ENCODE data around the gene MYO18B.

Gene MYO18B

GRCh38 chr22:25748140-25748539, 6.2 kb downstream of the MYO18B start:
- H3K4me3 ChIP-seq (ENCODE audit: low read depth in 1 of 5, low read length in 5 of 5): no peak overlapping the region
- H3K9ac ChIP-seq (ENCODE audit: low read length in 5 of 5): peak overlapping the region in 1 of 5 donors; percentile 7
- peaks cover 0 to 12% (median 3%) of the 10 kb centered on the region in 5 donors for H3K4me1 ChIP-seq (ENCODE audit: control insufficient read depth in 5 of 5, insufficient read depth in 5 of 5, low read length in 5 of 5)
- H3K27me3 ChIP-seq (ENCODE audit: control insufficient read depth in 5 of 5, insufficient read depth in 4 of 5, low read length in 5 of 5): no peaks in the 10 kb centered on the region
- H3K27ac ChIP-seq (ENCODE audit: low read depth, low read length): no peak overlapping the region
- no peaks in the 10 kb centered on the region for H3K36me3 ChIP-seq (ENCODE audit: control insufficient read depth in 5 of 5, insufficient read depth in 5 of 5, low read length in 5 of 5)
- no peaks in the 10 kb centered on the region for H3K9me3 ChIP-seq (ENCODE audit: control insufficient read depth in 5 of 5, low read length in 5 of 5)

DNA sequence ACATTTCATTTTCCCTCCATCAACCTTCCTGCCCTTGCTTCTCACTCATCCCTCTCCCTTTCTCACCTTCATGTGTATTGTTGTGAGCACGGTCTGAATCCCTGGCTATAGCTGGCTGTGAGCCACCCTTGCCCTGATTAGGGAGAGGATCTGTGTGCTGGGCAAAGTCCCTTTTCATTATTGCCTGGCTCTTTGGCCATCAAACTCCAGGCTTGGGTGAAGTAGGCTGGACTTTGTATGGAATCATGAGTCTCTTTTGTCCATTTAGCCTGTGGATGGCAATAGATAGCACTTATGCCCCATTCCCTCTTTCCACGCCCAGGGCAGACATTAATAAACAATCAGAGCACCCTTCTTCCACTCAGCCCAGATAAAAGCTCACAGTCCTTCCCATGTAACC, 6.7 kb downstream of the MYO18B start:
- H3K36me3 ChIP-seq (ENCODE audit: control insufficient read depth in 5 of 5, insufficient read depth in 5 of 5, low read length in 5 of 5): no peaks in the 10 kb centered on the region
- H3K27me3 ChIP-seq (ENCODE audit: control insufficient read depth in 5 of 5, insufficient read depth in 4 of 5, low read length in 5 of 5): no peaks in the 10 kb centered on the region
- H3K4me1 ChIP-seq (ENCODE audit: control insufficient read depth in 5 of 5, insufficient read depth in 5 of 5, low read length in 5 of 5): peaks cover 0 to 12% (median 3%) of the 10 kb centered on the region in 5 donors
- H3K4me3 ChIP-seq (ENCODE audit: low read depth in 1 of 5, low read length in 5 of 5): no peak overlapping the region
- no peak overlapping the region for H3K27ac ChIP-seq (ENCODE audit: low read depth, low read length)
- H3K9ac ChIP-seq (ENCODE audit: low read length in 5 of 5): peak overlapping the region in 1 of 5 donors; percentile 7
- H3K9me3 ChIP-seq (ENCODE audit: control insufficient read depth in 5 of 5, low read length in 5 of 5): no peaks in the 10 kb centered on the region

- H3K4me3 ChIP-seq (ENCODE audit: low read depth in 1 of 5, low read length in 5 of 5): no peak overlapping the region
- H3K9me3 ChIP-seq (ENCODE audit: control insufficient read depth in 5 of 5, low read length in 5 of 5): no peaks in the 10 kb centered on the region
- H3K9ac ChIP-seq (ENCODE audit: low read length in 5 of 5): no peak overlapping the region
- no peaks in the 10 kb centered on the region for H3K36me3 ChIP-seq (ENCODE audit: control insufficient read depth in 5 of 5, insufficient read depth in 5 of 5, low read length in 5 of 5)
- no peaks in the 10 kb centered on the region for H3K27me3 ChIP-seq (ENCODE audit: control insufficient read depth in 5 of 5, insufficient read depth in 4 of 5, low read length in 5 of 5)
- H3K4me1 ChIP-seq (ENCODE audit: control insufficient read depth in 5 of 5, insufficient read depth in 5 of 5, low read length in 5 of 5): peaks cover 0 to 12% (median 3%) of the 10 kb centered on the region in 5 donors
- no peak overlapping the region for H3K27ac ChIP-seq (ENCODE audit: low read depth, low read length)
Measured at GRCh38 chr22:25749420-25750169, 7.6 kb downstream of the MYO18B start.

DNA sequence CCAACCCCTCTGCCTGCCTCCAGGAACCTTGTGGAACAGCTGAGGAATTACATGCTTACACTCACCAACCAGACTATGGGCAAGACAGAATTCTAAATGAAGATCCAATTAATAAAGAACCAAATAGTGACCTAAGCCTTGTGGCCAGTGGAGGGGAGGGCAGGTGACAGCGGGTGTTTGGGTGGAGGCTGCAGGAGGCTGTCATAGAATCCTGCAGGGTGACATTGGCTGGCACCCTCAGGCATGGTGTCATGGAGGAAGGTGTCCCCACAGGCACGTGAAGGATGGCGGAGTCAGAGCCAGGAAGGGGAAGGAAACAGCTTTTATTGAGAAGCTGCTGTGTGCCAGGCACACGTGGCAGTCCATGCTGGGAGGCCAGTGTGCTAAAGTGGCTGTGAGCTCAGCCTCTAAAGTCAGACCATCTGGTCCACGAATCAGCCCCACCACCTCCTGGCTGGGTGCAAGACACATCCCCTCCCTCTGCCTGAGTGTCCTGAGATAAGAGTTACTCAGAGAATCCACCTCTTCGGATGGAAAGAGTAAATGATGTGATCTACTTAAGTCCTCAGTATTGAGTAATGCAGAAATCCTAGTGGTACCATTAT, 8.7 kb downstream of the MYO18B start:
- peaks cover 0 to 12% (median 3%) of the 10 kb centered on the region in 5 donors for H3K4me1 ChIP-seq (ENCODE audit: control insufficient read depth in 5 of 5, insufficient read depth in 5 of 5, low read length in 5 of 5)
- no peaks in the 10 kb centered on the region for H3K9me3 ChIP-seq (ENCODE audit: control insufficient read depth in 5 of 5, low read length in 5 of 5)
- no peaks in the 10 kb centered on the region for H3K36me3 ChIP-seq (ENCODE audit: control insufficient read depth in 5 of 5, insufficient read depth in 5 of 5, low read length in 5 of 5)
- no peak overlapping the region for H3K9ac ChIP-seq (ENCODE audit: low read length in 5 of 5)
- H3K4me3 ChIP-seq (ENCODE audit: low read depth in 1 of 5, low read length in 5 of 5): no peak overlapping the region
- H3K27me3 ChIP-seq (ENCODE audit: control insufficient read depth in 5 of 5, insufficient read depth in 4 of 5, low read length in 5 of 5): no peaks in the 10 kb centered on the region
- no peak overlapping the region for H3K27ac ChIP-seq (ENCODE audit: low read depth, low read length)

DNA sequence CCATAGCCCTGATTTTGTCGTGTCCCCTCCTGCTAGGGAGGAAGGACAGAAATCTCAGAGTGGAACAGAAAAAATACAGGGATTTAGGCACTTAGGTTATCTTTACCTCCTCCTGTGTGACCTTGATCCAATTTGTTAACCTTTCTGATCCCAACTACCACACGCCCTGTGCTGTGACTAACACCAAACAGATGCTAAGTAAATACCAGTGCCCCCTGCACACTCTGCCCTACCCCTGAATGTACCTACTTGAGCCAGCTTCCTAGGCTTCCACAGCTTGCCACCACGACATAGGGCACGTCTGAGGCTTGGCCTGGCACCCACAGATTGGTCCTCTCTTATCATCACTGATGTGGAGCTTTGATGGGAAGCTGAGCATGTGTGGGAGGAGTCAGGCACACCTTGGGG, 9.2 kb downstream of the MYO18B start:
- no peak overlapping the region for H3K27ac ChIP-seq (ENCODE audit: low read depth, low read length)
- peaks cover 0 to 12% (median 3%) of the 10 kb centered on the region in 5 donors for H3K4me1 ChIP-seq (ENCODE audit: control insufficient read depth in 5 of 5, insufficient read depth in 5 of 5, low read length in 5 of 5)
- no peaks in the 10 kb centered on the region for H3K27me3 ChIP-seq (ENCODE audit: control insufficient read depth in 5 of 5, insufficient read depth in 4 of 5, low read length in 5 of 5)
- H3K36me3 ChIP-seq (ENCODE audit: control insufficient read depth in 5 of 5, insufficient read depth in 5 of 5, low read length in 5 of 5): no peaks in the 10 kb centered on the region
- no peak overlapping the region for H3K4me3 ChIP-seq (ENCODE audit: low read depth in 1 of 5, low read length in 5 of 5)
- no peaks in the 10 kb centered on the region for H3K9me3 ChIP-seq (ENCODE audit: control insufficient read depth in 5 of 5, low read length in 5 of 5)
- no peak overlapping the region for H3K9ac ChIP-seq (ENCODE audit: low read length in 5 of 5)

GRCh38 chr22:25752615-25753214, 10.7 kb downstream of the MYO18B start:
- H3K4me3 ChIP-seq (ENCODE audit: low read depth in 1 of 5, low read length in 5 of 5): no peak overlapping the region
- H3K4me1 ChIP-seq (ENCODE audit: control insufficient read depth in 5 of 5, insufficient read depth in 5 of 5, low read length in 5 of 5): peaks cover 0 to 10% (median 2%) of the 10 kb centered on the region in 5 donors
- no peak overlapping the region for H3K27ac ChIP-seq (ENCODE audit: low read depth, low read length)

GRCh38 chr22:25753252-25753651, 11.3 kb downstream of the MYO18B start:
- no peaks in the 10 kb centered on the region for H3K9me3 ChIP-seq (ENCODE audit: control insufficient read depth in 5 of 5, low read length in 5 of 5)
- no peak overlapping the region for H3K4me3 ChIP-seq (ENCODE audit: low read depth in 1 of 5, low read length in 5 of 5)
- no peaks in the 10 kb centered on the region for H3K36me3 ChIP-seq (ENCODE audit: control insufficient read depth in 5 of 5, insufficient read depth in 5 of 5, low read length in 5 of 5)
- H3K4me1 ChIP-seq (ENCODE audit: control insufficient read depth in 5 of 5, insufficient read depth in 5 of 5, low read length in 5 of 5): peaks cover 0 to 7% (median 0%) of the 10 kb centered on the region in 5 donors
- H3K27me3 ChIP-seq (ENCODE audit: control insufficient read depth in 5 of 5, insufficient read depth in 4 of 5, low read length in 5 of 5): no peaks in the 10 kb centered on the region
- H3K27ac ChIP-seq (ENCODE audit: low read depth, low read length): no peak overlapping the region
- no peak overlapping the region for H3K9ac ChIP-seq (ENCODE audit: low read length in 5 of 5)

More at GRCh38 chr22:25752615-25753214, 10.7 kb downstream of the MYO18B start:
- Histone ChIP-seq H3K36me3 (ENCODE audit: control insufficient read depth in 5 of 5, insufficient read depth in 5 of 5, low read length in 5 of 5) (no peaks in the 10 kb centered on the region), H3K9ac (ENCODE audit: low read length in 5 of 5) (no peak overlapping the region), H3K27me3 (ENCODE audit: control insufficient read depth in 5 of 5, insufficient read depth in 4 of 5, low read length in 5 of 5) (no peaks in the 10 kb centered on the region), H3K9me3 (ENCODE audit: control insufficient read depth in 5 of 5, low read length in 5 of 5) (no peaks in the 10 kb centered on the region)

GRCh38 chr22:25754527-25755202, 12.7 kb downstream of the MYO18B start:
- Histone ChIP-seq H3K9me3 (ENCODE audit: control insufficient read depth in 5 of 5, low read length in 5 of 5) (no peaks in the 10 kb centered on the region), H3K4me3 (ENCODE audit: low read depth in 1 of 5, low read length in 5 of 5) (peak overlapping the region in 2 of 5 donors; percentile 27 to 38), H3K4me1 (ENCODE audit: control insufficient read depth in 5 of 5, insufficient read depth in 5 of 5, low read length in 5 of 5) (peaks cover 0 to 10% (median 2%) of the 10 kb centered on the region in 5 donors), H3K27ac (ENCODE audit: low read depth, low read length) (no peak overlapping the region), H3K9ac (ENCODE audit: low read length in 5 of 5) (peak overlapping the region in 2 of 5 donors; percentile 44 to 62), H3K36me3 (ENCODE audit: control insufficient read depth in 5 of 5, insufficient read depth in 5 of 5, low read length in 5 of 5) (no peaks in the 10 kb centered on the region), H3K27me3 (ENCODE audit: control insufficient read depth in 5 of 5, insufficient read depth in 4 of 5, low read length in 5 of 5) (no peaks in the 10 kb centered on the region)

GRCh38 chr22:25757686-25758085, 15.7 kb downstream of the MYO18B start:
- Histone ChIP-seq H3K36me3 (ENCODE audit: control insufficient read depth in 5 of 5, insufficient read depth in 5 of 5, low read length in 5 of 5) (no peaks in the 10 kb centered on the region), H3K4me1 (ENCODE audit: control insufficient read depth in 5 of 5, insufficient read depth in 5 of 5, low read length in 5 of 5) (peaks cover 0 to 10% (median 4%) of the 10 kb centered on the region in 5 donors), H3K27me3 (ENCODE audit: control insufficient read depth in 5 of 5, insufficient read depth in 4 of 5, low read length in 5 of 5) (no peaks in the 10 kb centered on the region), H3K9me3 (ENCODE audit: control insufficient read depth in 5 of 5, low read length in 5 of 5) (no peaks in the 10 kb centered on the region), H3K27ac (ENCODE audit: low read depth, low read length) (no peak overlapping the region), H3K9ac (ENCODE audit: low read length in 5 of 5) (no peak overlapping the region), H3K4me3 (ENCODE audit: low read depth in 1 of 5, low read length in 5 of 5) (no peak overlapping the region)
